GM12872 (cell line): ENCODE data around the gene GNAO1.

Source experiments
- CTCF ChIP-seq: IDR thresholded peaks from 3 replicates; pipeline ENCODE4 v1.5.1; 2011; ENCODE audit warnings: low read depth, mild to moderate bottlenecking, low read length, moderate library complexity; ENCODE audit not compliant: insufficient read depth

Gene GNAO1

GRCh38 chr16:56314244-56314850, 123.1 kb downstream of the GNAO1 start:
- TF ChIP-seq CTCF = no peak

DNA sequence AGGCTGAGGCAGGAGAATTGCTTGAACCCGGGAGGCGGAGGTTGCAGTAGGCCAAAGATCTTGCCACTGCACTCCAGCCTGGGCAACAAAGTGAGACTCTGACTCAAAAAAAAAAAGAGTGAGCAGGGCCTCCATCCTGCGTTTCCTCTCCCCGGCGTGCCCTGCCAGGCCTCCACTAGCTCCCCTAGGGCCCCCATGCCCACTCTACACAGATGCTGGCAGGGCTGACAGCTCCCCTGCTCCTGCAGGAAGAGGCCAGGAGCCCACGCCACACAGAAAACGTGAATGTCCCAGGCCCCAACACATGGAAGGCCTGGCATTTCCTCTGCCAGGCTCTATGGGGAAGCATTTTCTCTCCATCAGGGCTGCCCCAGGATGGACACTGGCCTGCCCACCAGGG, 124.7 kb downstream of the GNAO1 start:
- no peak for TF ChIP-seq CTCF

DNA sequence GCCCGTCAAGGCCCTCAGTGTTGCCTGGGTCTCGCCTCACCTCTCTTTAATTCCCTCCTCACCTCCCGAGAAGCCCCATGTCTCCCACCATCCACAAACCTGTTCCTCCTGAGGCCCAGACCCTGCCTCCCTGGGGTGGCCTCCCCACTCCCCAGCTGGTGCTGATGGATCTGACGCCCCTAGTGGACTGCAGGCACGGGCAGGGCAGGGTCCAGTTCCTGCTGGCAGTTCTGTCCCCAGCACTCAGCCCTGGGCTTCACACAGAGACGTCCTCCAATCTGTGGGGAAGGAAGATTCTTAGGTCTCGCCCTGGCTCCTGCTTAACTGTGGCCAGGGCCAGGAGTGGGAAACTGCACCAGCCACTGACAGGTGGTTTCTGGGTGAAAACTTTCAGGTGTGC, 125.3 kb downstream of the GNAO1 start:
- TF ChIP-seq CTCF = 0 out of 3 replicates have a peak, but pooled peaks have one; percentile 1

- peak; percentile 88 for TF ChIP-seq CTCF
Observed at GRCh38 chr16:56317998-56318826, 126.9 kb downstream of the GNAO1 start.

DNA sequence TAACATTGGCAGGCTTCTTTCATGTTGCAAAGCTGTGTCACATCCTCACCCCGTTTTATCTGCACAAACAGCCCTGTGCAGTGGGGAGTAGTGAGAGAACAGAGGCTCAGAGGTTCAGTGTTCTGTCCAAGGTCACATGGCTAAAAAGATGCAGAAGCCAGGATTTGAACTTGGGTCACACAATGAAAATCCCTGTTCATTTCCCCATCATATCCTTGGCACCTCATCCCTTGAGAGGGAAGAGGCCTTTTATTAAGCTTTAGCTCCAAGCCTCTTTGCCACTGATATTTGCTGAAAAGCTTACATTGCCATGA, 127.5 kb downstream of the GNAO1 start:
- TF ChIP-seq CTCF = no peak

DNA sequence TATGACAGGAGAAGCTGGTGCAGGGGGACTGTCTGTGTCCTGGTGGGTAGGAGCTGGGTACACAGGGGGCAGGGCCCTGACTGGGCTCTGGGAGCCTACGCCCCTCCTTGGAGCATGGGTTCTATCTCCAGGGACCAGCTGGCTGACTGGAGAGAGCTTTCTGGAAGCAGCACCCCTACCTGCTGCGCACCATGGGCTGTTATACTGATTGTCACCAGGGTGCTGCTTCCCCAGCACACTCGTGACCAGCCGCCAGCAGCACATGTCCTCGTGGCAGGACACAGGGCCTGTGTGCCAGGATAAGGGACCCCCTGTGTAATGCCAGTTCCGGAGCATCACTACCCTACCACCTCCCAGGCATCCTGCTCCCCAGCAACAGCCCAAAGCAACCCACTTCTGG, 128.1 kb downstream of the GNAO1 start:
- no peak for TF ChIP-seq CTCF

DNA sequence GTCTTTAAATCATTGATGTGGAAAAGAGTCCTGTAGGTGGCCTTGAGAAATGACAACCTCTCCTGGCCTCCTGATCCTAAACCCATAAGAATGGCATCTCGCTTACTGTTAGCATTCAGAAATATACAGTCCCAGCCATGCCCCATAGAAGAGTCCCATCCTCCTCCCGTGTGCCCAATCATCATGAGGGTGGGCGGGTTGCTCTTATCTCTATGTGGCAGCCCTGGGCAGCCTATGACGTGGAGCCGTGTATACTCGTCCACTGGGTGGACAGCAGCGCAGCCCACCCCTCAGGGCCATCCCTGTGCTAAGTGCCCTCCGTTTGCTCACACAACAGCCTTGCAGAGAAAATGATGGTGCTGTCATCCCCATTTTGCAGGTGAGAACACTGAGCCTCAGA, 128.8 kb downstream of the GNAO1 start:
- TF ChIP-seq CTCF = no peak
